A673 (cell line): ENCODE data around the gene IRS1. TPM values are rescaled to one million over a fixed set of nuclear protein-coding genes. Genes with fewer than 3 reads are reported as not detected.

ENCODE experiments used
- BruUV-seq: library from RNA; stranded (reverse); fragments of 400-500 nt; replicated peaks from 2 replicates; lab custom pipeline; 2021; lab: Mats Ljungman, UMichigan
- CTCF ChIA-PET: fragments of 300-600 bp; sonication (Branson Sonifier 250); formaldehyde crosslinking; loops from one replicate; lab custom pipeline; 2022; ENCODE audit warnings: antibody characterized with exemption; lab: Charles Lee
- POLR2A ChIA-PET: fragments of 300-600 bp; sonication (Branson Sonifier 250); formaldehyde crosslinking; loops from one replicate; lab custom pipeline; 2022; ENCODE audit warnings: antibody characterized with exemption; ENCODE audit not compliant: low non-redundant PET; lab: Charles Lee
- DNase-seq: peaks from one replicate; pipeline ENCODE4 v3.0.0-alpha.2; 2015; ENCODE audit warnings: low spot score
- H3K27ac ChIP-seq: fragments of 200-600 bp; sonication (generic); 2 replicates; pipeline ENCODE4 v1.5.1; 2016; ENCODE audit warnings: mixed run types, low read depth, mild to moderate bottlenecking, mixed read lengths, antibody characterized with exemption, low read length; ENCODE audit not compliant: poor library complexity, severe bottlenecking
- H3K27me3 ChIP-seq: fragments of 200-600 bp; sonication (generic); replicated peaks from 2 replicates; pipeline ENCODE4 v1.6.1; 2017; ENCODE audit warnings: mixed run types, low read depth, mild to moderate bottlenecking, mixed read lengths, antibody characterized with exemption, low read length; ENCODE audit not compliant: insufficient read depth, poor library complexity
- H3K36me3 ChIP-seq: fragments of 200-600 bp; sonication (generic); 2 replicates; pipeline ENCODE4 v1.6.1; 2016; ENCODE audit warnings: mixed run types, mild to moderate bottlenecking, mixed read lengths, antibody characterized with exemption, low read length; ENCODE audit not compliant: insufficient read depth, poor library complexity, severe bottlenecking
- H3K4me1 ChIP-seq: fragments of 200-600 bp; sonication (generic); 2 replicates; pipeline ENCODE4 v1.6.1; 2017; ENCODE audit warnings: mixed run types, mild to moderate bottlenecking, mixed read lengths, antibody characterized with exemption, low read length; ENCODE audit not compliant: insufficient read depth, poor library complexity, severe bottlenecking
- H3K4me3 ChIP-seq: fragments of 200-600 bp; sonication (generic); 2 replicates; pipeline ENCODE4 v1.5.1; 2016; ENCODE audit warnings: low read depth, mixed run types, mild to moderate bottlenecking, mixed read lengths, low read length; ENCODE audit not compliant: poor library complexity, severe bottlenecking
- H3K9me3 ChIP-seq: fragments of 200-600 bp; sonication (generic); 2 replicates; pipeline ENCODE4 v1.6.1; 2016; ENCODE audit warnings: mixed run types, low read depth, mild to moderate bottlenecking, mixed read lengths, antibody characterized with exemption, low read length; ENCODE audit not compliant: poor library complexity, severe bottlenecking
- EZH2 ChIP-seq: fragments of 200-600 bp; sonication (generic); IDR thresholded peaks from 2 replicates; pipeline ENCODE4 v1.6.1; 2017; ENCODE audit warnings: borderline replicate concordance, low read depth, mild to moderate bottlenecking, mixed read lengths, antibody characterized with exemption, low read length; ENCODE audit not compliant: poor library complexity, severe bottlenecking
- intact Hi-C: fragments of 100-400 bp; cut with micrococcal nuclease; formaldehyde crosslinking; loops from one replicate; pipeline ENCODE4 v1.10.0; 2022; ENCODE audit not compliant: unreplicated experiment
- total RNA-seq: library from RNA; stranded (reverse); gene quantifications from 2 replicates; pipeline ENCODE4 v1.2.3, GENCODE V29; 2021
- TF ChIP-seq, protein P1 (sequence below): fragments of 300-800, 200-600 bp; sonication (generic); conservative IDR thresholded peaks from 2 replicates; pipeline ENCODE4 v1.5.1; 2017; ENCODE audit warnings: low read depth, mild to moderate bottlenecking, antibody characterized with exemption, low read length, moderate library complexity, mixed read lengths

The IRS1 gene
- total RNA-seq, 1 experiment from 2014 or later, result 29.3 TPM

DNA sequence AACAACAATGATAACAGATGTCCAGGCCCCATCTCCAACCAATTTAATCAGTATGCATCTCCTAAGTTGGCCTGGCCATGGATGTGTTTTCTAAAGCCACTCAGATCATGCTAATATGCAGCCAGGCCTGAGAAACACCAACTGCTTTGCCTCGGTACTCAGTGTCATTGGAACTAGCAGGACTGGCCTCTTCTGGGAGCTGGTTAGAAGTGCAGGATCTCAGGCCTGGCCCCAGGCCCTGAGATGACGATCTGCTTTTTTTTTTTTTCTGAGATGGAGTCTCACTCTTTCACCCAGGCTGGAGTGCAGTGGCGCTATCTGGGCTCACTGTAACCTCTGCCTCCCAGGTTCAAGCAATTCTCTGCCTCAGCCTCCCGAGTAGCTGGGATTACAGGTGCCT, 69.1 kb downstream of the IRS1 start:
- Histone ChIP-seq H3K9me3 (no peaks in the 10 kb centered on the region), H3K4me1 (peaks cover 14% of the 10 kb centered on the region), H3K4me3 (no peak overlapping the region), H3K27ac (no peak overlapping the region), H3K36me3 (no peaks in the 10 kb centered on the region), H3K27me3 (no peaks in the 10 kb centered on the region)
- no peak for TF ChIP-seq EZH2
- TF ChIP-seq, protein P1, sequence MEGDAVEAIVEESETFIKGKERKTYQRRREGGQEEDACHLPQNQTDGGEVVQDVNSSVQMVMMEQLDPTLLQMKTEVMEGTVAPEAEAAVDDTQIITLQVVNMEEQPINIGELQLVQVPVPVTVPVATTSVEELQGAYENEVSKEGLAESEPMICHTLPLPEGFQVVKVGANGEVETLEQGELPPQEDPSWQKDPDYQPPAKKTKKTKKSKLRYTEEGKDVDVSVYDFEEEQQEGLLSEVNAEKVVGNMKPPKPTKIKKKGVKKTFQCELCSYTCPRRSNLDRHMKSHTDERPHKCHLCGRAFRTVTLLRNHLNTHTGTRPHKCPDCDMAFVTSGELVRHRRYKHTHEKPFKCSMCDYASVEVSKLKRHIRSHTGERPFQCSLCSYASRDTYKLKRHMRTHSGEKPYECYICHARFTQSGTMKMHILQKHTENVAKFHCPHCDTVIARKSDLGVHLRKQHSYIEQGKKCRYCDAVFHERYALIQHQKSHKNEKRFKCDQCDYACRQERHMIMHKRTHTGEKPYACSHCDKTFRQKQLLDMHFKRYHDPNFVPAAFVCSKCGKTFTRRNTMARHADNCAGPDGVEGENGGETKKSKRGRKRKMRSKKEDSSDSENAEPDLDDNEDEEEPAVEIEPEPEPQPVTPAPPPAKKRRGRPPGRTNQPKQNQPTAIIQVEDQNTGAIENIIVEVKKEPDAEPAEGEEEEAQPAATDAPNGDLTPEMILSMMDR, result no peak
- intact Hi-C loops, result no loop called here
- BruUV-seq, result no TSS peak
- DNase-seq, result no peak
- ChIA-PET POLR2A (no interaction called here), CTCF (no interaction called here)

DNA sequence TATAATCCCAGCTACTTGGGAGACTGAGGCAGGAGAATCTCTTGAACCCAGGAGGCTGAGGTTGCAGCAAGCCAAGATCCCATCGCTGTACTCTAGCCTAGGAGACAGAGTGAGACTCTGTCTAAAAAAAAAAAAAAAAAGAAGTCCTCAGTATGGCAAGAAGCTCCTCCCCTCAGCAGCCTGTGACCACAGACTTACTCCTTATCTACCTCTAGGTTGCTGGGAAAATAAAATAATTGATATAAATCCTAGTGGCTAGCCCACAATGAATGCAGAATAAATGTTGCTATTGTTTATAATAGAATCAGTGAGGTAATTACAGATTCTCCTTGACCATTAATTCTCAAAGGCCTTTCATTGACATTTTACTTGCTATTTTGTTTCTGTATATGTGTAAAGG, 70.6 kb downstream of the IRS1 start:
- CTCF ChIA-PET, result no interaction called here
- Histone ChIP-seq H3K4me3 (no peak overlapping the region), H3K27ac (no peak overlapping the region), H3K36me3 (no peaks in the 10 kb centered on the region), H3K4me1 (peaks cover 11% of the 10 kb centered on the region), H3K27me3 (no peaks in the 10 kb centered on the region), H3K9me3 (no peaks in the 10 kb centered on the region)
- intact Hi-C loops, result no loop called here
- POLR2A ChIA-PET, result interaction anchor here (0.6 kb wide), 2 partner anchors 380 to 412 kb away, joined by 3 read pairs; no protein-coding TSS in a partner anchor
- no peak for DNase-seq
- BruUV-seq, result no TSS peak
- TF ChIP-seq, protein P1, result no peak
- no peak for TF ChIP-seq EZH2

DNA sequence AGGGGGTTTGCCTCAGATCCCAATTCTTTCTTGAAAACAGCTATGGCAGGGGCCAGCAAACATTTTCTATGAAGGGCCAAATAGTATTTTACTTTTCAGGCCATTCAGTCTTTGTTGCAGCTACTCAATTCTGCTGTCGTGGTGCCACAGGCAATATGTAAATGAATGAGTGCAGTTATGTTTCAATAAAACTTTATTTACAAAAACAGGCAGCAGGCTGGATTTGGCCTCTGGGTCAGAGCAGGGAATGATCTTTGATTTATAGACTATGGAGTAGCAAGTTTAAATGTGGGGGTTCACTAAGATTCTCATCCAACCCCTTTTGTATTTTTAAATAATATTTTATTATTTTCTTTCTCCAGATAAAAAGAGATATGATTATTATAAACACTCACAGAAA, 72.4 kb downstream of the IRS1 start:
- no TSS peak for BruUV-seq
- Histone ChIP-seq H3K27ac (no peak overlapping the region), H3K4me3 (no peak overlapping the region), H3K27me3 (no peaks in the 10 kb centered on the region), H3K9me3 (no peaks in the 10 kb centered on the region), H3K4me1 (peaks cover 10% of the 10 kb centered on the region), H3K36me3 (no peaks in the 10 kb centered on the region)
- ChIA-PET POLR2A (no interaction called here), CTCF (no interaction called here)
- TF ChIP-seq, protein P1, result no peak
- TF ChIP-seq EZH2, result no peak
- intact Hi-C loops, result no loop called here
- no peak for DNase-seq
